ENCODE data around the gene PCBP4.
A peak's percentile ranks its signal among the peaks of the same experiment; 100 is the strongest.

PCBP4 gene

GRCh38 chr3:51954713-51955112, 12.5 kb downstream of the PCBP4 start:
- DNase-seq, result no peak

DNA sequence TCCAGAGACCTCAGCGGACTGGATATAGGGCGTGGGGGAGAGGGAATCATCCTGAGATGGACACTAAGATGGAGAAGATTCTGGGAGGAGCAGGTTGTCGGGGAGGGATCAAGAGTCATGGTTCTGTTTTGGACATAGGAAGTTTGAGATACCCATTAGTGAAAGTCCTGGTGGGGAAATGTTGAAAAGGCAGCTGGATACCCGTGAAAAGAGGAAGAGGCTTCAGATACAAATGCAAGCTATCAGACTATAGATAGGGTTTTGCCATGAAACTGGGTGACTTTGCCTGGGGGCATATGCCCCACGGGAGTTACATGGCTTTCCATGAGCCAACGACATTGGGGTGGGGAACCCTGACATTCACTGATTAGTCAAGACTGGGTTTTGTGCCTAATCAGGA, 13.1 kb downstream of the PCBP4 start:
- DNase-seq, result no peak

DNA sequence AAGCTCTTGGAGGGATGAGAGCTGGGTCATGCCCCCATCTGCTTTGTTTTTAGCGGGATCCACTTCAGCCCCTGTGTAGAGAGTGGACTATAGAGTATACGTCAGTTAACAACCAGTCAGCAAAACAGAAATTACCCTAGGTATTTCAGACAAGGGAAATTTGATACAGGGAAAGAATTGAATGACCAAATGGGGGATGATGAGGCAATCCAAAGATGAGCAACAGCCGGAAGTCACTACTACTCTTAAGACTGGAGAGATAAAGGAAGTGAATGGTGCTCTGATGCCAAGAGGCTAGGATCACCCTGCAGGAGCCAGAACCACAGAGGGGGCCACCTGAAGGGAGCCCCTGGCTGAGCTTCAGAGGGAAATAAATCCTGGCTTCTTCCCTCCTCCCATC, 13.8 kb downstream of the PCBP4 start:
- DNase-seq, result peak; percentile 68

DNA sequence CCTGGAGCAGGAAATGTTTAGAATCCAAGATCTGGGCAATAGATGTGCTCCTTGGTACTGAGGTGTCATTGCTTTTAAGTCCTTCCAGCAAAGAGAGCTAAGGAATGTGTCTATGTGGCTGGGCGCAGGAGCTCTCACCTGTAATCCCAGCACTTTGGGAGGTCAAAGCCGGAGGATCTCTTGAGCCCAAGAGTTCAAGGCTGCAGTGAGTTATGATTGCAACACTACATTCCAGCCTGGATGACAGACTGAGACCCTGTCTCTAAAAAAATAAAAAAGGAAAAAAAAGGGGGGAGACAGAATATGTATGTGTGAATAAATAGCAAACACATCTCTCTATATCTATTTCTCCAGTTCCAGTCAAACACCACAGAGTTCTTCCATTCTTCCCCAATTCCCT, 16.4 kb downstream of the PCBP4 start:
- DNase-seq, result no peak

GRCh38 chr3:51949121-51949520, 18.1 kb downstream of the PCBP4 start:
- no peak for DNase-seq

DNA sequence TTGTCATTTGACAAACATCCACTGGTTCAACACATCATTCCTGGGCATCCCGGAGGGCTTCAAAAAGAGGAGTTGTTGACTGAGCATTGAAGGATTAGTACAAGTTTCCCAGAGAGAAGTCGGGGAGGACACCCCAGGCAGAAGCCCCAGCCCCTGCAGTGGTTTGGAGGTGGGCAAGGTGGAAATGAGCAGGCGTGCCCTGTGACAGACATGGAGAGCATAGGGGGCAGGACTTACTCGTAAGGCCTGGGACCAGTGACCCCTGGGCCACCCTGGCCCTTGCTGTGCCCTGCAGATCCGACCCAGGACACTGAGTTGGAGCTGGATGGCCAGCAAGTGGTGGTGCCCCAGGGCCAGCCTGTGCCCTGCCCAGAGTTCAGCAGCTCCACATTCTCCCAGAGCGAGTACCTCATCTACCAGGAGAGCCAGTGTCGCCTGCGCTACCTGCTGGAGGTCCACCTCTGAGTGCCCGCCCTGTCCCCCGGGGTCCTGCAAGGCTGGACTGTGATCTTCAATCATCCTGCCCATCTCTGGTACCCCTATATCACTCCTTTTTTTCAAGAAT, 19.2 kb downstream of the PCBP4 start:
- no peak for DNase-seq

GRCh38 chr3:51947215-51947900, 19.9 kb downstream of the PCBP4 start:
- DNase-seq, result no peak

DNA sequence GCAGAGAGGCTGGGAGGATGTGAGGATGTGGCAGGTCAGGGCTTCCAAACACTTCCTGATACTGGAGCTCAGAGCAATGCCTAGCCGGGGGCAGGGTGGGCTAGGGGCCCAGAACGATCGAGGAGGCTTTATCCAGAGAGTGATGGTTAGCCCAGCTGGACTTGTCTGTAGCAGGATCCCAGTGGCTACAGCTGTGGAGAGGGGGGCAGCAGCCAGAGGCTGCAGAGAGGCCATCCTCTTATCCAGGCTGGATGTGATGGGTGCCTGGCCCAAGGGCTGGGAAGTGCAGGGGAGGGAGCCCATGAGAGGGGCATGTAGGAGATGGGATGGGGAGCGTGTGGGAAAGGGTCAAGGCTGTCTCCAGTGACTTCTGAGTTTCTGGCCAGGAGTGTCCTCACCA, 20.5 kb downstream of the PCBP4 start:
- no peak for DNase-seq

DNA sequence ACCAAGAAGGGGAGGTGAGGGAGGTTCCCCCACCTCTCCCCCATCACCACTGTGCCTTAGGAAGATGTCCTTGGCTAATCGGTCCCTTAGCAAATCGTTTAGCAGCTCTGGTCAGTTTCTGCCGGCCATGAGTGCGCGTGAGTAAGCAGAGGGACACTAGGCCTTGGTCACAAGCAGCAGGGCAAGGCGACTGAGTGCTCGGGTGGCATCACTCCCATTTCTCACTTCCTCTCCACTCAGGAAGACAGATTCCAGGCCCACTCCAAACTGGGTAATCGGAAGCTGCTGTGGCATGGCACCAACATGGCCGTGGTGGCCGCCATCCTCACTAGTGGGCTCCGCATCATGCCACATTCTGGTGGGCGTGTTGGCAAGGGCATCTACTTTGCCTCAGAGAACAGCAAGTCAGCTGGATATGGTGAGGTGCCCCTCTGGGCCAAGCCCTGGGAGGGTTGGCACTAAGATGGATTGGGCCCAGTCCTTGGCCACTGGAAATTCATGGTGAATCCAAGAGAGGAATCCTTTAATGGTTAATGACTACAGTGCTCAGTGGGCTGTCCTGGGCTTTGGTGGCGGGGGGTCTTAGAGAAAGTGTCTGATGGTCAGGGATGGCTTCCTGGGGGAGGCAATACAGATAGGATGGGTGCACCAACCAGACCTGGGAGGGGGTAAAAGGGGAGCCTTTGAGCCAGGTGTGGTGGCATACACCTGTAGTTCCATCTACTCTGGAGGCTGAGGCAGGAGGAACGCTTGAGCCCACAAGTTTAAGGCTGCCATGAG, 21.1 kb downstream of the PCBP4 start:
- no peak for DNase-seq

GRCh38 chr3:51945031-51945840, 22.0 kb downstream of the PCBP4 start:
- DNase-seq, result no peak

- DNase-seq, result no peak
These were observed 22.7 kb downstream of the PCBP4 start for GRCh38 chr3:51944451-51945021.

GRCh38 chr3:51943451-51944391, 23.5 kb downstream of the PCBP4 start:
- no peak for DNase-seq

DNA sequence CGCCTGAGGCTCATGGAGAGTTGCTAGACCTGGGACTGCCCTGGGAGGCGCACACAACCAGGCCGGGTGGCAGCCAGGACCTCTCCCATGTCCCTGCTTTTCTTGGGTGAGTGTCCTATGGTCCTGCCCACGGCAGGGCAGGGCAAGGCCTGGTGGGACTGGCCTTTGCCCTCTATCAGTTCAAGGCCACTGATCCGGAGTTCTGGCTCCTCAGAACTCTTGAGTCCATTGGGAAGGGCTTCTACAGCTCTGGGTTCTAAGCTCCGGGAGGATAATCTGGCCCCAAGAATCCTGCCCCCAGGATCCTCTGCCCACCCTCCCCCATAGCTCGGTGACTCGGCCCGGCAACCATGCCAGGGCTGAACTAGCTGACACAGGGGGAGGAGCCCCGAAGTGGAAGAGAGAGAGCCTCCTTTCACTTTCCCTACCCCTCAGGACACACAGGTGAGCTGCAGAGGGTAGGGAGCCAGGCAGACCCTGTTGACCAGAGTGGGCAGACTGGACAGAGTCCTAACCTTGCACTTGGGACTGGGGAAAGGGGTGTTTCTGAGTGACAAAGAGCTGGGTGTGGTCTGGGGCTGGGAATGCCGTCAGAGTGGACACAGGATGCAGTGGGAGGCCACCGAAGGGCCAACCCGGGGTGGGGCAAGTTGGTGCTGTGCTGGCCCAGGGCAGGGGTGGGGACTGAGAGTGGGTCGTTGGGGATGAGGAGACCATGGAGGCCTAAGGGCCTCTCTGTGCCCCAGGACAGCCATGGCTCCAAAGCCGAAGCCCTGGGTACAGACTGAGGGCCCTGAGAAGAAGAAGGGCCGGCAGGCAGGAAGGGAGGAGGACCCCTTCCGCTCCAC, 24.4 kb downstream of the PCBP4 start:
- peak; percentile 61 for DNase-seq

- DNase-seq, result peak; percentile 100
These were observed 25.3 kb downstream of the PCBP4 start, which contains the start of the genes PARP3 and RRP9 for GRCh38 chr3:51941798-51942602. PARP3 (plus strand) TSS chr3:51942363; CDS start chr3:51943356, 993 bp downstream. RRP9 (minus strand) TSS chr3:51941904; CDS start chr3:51941867, 37 bp downstream.

DNA sequence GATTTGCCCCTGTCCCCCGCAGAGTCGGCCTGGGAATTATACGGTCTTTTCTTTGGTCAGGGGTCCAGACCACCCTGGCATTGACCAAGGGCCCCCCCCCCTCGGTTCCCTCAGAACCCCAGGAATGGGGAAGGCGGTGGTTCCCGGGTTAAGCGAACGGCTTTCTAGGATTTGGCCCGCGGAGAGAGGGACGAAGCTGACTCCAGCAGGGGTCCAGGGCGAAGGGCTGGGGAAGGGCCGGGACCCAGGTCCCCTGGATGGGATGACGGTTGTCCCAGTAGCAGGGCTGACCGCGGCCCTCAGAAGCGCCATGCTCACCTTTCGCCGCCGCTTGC, 25.8 kb downstream of the PCBP4 start:
- DNase-seq, result no peak

DNA sequence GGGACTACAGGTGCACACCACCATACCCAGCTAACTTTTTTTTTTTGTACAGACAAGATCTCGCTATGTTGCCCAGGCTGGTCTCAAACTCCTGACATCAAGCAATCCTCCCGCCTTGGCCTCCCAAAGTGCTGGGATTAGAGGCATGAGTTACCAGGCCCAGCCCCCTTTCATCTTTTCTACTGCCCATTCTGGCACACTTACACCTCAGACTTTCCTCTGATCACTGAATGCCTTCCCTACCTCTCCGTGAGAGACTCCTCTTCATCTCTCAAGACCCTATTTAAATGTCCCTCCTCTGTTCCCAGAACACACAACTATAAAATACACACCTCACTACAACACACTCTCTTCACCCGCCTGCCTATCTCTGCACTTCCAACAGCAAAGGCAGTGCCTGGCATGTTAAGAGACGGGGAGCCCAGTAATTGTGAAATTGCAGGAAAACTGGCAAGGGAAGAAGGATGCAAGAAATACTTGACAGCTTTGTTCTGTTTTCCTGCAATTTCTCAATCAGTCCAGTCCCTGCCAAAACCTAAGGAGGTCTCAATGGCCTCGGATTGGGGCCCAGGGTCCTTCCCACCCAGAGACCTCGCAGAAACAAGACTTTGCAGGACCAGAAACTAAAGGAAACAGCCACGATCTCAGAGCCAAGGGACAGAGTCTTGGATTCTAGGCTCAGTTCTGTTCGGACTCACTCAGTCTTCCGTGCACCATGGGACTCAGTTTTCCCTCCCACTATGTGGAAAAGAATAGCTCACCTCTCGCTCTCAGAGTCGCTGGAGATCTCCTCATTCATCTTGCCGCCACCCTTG, 26.4 kb downstream of the PCBP4 start:
- DNase-seq, result no peak

DNA sequence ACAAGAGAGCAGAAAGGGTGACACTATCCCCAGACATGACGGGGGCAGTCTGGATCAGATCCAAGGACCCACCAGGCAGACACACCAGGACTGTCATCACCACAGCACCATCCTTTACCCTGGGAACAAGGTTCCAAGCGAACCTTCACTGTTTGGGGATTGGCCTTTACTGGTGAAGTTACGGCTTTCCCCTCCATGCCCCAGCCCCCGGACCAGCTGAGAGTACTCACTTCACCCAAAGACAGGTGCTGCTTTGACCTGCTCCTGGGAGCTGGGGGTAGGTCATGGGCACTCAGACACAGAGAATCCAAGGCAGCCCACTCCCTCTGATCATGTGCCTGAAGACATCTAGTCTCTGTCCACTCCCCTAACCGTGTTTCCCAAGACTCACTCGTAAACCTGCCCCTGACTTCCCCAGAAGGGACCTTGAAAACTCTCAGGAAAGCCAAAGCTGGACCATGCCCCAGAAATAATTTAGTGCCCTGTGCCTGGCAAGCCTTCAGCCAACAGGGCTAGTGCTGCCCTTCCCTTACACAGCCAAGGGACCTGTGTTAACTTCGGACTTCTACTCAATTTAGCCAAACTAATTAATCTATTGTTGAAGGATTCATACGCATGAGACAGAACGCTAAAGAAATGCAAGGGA, 28.4 kb downstream of the PCBP4 start:
- no peak for DNase-seq

Data from fibroblast of skin of right quadriceps (primary cell).